Measurements from ENCODE around the gene SPTBN4.
"Not testable (repeated sequence)": the region's sequence is repeated elsewhere in the genome, so short reads cannot be mapped to it uniquely, and the experiment has no call there.

The SPTBN4 gene

GRCh38 chr19:40466985-40467734 lies at the start of gene SPTBN4:
Gene SPTBN4 (plus strand): TSS chr19:40467001. CDS start chr19:40472622, 5,621 bp downstream.
- DNase-seq, result no peak

- DNase-seq, result no peak
Observed at GRCh38 chr19:40417643-40417981, 49.2 kb upstream of the SPTBN4 start.

GRCh38 chr19:40418040-40418439 lies 48.8 kb upstream of the SPTBN4 start:
- no peak for DNase-seq

GRCh38 chr19:40419066-40419612 lies 47.7 kb upstream of the SPTBN4 start:
- DNase-seq, result no peak

- no peak for DNase-seq
Observed at GRCh38 chr19:40419780-40420179, 47.0 kb upstream of the SPTBN4 start.

- no peak for DNase-seq
Observed at GRCh38 chr19:40420451-40420765, 46.4 kb upstream of the SPTBN4 start.

- DNase-seq, result peak; percentile 82
Observed at GRCh38 chr19:40420766-40421765, 45.7 kb upstream of the SPTBN4 start.

GRCh38 chr19:40421993-40422747 lies 44.6 kb upstream of the SPTBN4 start:
- DNase-seq, result no peak

GRCh38 chr19:40422748-40423566 lies 43.8 kb upstream of the SPTBN4 start:
- DNase-seq, result no peak

- DNase-seq, result no peak
Observed at GRCh38 chr19:40423938-40424337, 42.9 kb upstream of the SPTBN4 start.

GRCh38 chr19:40424637-40425449 lies 42.0 kb upstream of the SPTBN4 start:
- DNase-seq, result peak; percentile 21

- peak; percentile 100 for DNase-seq
Observed at GRCh38 chr19:40425450-40426287, 41.1 kb upstream of the SPTBN4 start, which contains the start of gene SERTAD1. Gene SERTAD1 (minus strand): TSS chr19:40425992. CDS start chr19:40423546, 2,446 bp downstream.

GRCh38 chr19:40428197-40428596 lies 38.6 kb upstream of the SPTBN4 start:
- not testable (repeated sequence) for DNase-seq

- not testable (repeated sequence) for DNase-seq
Observed at GRCh38 chr19:40430242-40430641, 36.6 kb upstream of the SPTBN4 start.

- no peak for DNase-seq
Observed at GRCh38 chr19:40431698-40432097, 35.1 kb upstream of the SPTBN4 start.

GRCh38 chr19:40432760-40433159 lies 34.0 kb upstream of the SPTBN4 start:
- not testable (repeated sequence) for DNase-seq

GRCh38 chr19:40433391-40434216 lies 33.2 kb upstream of the SPTBN4 start:
- DNase-seq, result peak; percentile 60

GRCh38 chr19:40438284-40438683 lies 28.5 kb upstream of the SPTBN4 start:
- no peak for DNase-seq

- no peak for DNase-seq
Observed at GRCh38 chr19:40441719-40442253, 25.0 kb upstream of the SPTBN4 start.

Measured in CD4-positive, alpha-beta T cell treated with Interleukin-21 for 1 hour (primary cell).